Measurements from ENCODE around the gene EEF2K. TPM values are rescaled to one million over a fixed set of nuclear protein-coding genes. Genes with fewer than 3 reads are reported as not detected.

Gene EEF2K
- total RNA-seq, 3 donors from 2014 or later: 38.6 to 60.8 (median 39.7) TPM

DNA sequence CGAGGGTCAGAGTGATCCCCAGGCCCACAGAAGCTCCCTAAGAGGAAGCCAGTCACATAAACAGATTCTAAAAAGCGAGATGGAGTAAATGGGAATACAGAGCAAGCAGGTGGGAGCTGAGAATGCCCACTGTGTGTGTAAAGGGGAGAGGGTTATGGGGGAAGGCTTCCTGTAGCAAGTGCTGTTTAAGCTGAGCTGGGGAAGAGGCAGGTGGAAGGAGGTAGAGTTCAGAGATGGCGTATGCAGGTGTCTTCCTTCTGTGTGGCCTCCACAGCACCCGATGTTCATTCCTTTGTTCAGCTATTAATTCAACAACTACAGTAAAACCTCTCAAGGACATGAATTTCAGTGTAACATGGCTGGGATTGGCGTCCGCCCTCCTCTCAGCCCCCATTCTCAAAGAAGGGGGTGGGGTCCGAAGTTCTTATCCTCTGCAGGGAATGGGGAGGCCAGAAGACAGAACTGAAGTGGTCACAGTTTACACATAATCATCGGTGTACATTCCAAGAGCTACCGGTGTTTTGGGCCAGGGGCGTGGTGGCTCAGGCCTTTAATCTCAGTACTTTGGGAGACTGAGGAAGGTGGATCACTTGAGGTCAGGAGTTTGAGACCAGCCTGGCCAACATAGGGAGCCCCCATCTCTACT, 1.8 kb downstream of the EEF2K start:
- intact Hi-C loops (cut with DNase I, micrococcal nuclease): no loop called here
- H3K4me3 ChIP-seq: no peak overlapping the region
- no peaks in the 10 kb centered on the region for H3K9me3 ChIP-seq
- peaks cover 23% of the 10 kb centered on the region for H3K4me1 ChIP-seq (ENCODE audit: low read depth)
- no peak for ATAC-seq
- H3K36me3 ChIP-seq (ENCODE audit: low read depth): no peaks in the 10 kb centered on the region
- TF ChIP-seq CTCF (IDR thresholded peaks at IDR 0.05): no peak
- no peak for DNase-seq

- H3K9me3 ChIP-seq: no peaks in the 10 kb centered on the region
- no peak for DNase-seq
- no peak for ATAC-seq
- no peaks in the 10 kb centered on the region for H3K36me3 ChIP-seq (ENCODE audit: low read depth)
- intact Hi-C loops (cut with DNase I, micrococcal nuclease): no loop called here
- peaks cover 24% of the 10 kb centered on the region for H3K4me1 ChIP-seq (ENCODE audit: low read depth)
- no peak for TF ChIP-seq CTCF (IDR thresholded peaks at IDR 0.05)
- H3K4me3 ChIP-seq: no peak overlapping the region
These were observed 4.2 kb downstream of the EEF2K start for GRCh38 chr16:22210285-22210684.

DNA sequence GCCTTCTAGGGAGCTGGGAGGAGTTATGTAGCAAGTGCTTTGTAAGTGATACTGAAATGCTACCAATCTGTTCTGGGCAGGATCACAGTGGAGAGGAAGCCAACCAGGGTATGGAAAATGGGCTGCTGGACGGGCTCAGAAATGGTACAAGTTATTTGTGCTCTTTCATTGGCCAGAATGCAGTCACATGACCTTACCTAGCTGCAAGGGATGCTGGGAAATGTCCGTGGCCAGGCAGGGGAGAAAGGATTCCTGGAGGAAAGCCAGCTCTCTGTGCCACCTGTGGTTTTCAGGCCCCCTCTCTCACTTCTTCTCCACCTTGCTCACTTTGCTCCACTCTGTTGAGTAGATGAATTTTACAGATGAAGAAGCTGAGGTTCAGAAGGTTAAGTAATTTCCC, 4.8 kb downstream of the EEF2K start:
- no peak for ATAC-seq
- H3K4me1 ChIP-seq (ENCODE audit: low read depth): peaks cover 19% of the 10 kb centered on the region
- intact Hi-C loops (cut with DNase I, micrococcal nuclease): no loop called here
- TF ChIP-seq CTCF (IDR thresholded peaks at IDR 0.05): no peak
- H3K9me3 ChIP-seq: no peaks in the 10 kb centered on the region
- H3K36me3 ChIP-seq (ENCODE audit: low read depth): no peaks in the 10 kb centered on the region
- no peak overlapping the region for H3K4me3 ChIP-seq
- no peak for DNase-seq

GRCh38 chr16:22213236-22213635, 7.2 kb downstream of the EEF2K start:
- no peak for ATAC-seq
- no peak for DNase-seq
- Histone ChIP-seq H3K4me3 (no peak overlapping the region), H3K36me3 (ENCODE audit: low read depth) (no peaks in the 10 kb centered on the region), H3K4me1 (ENCODE audit: low read depth) (peaks cover 12% of the 10 kb centered on the region), H3K9me3 (no peaks in the 10 kb centered on the region)
- intact Hi-C loops (cut with DNase I, micrococcal nuclease): no loop called here
- no peak for TF ChIP-seq CTCF (IDR thresholded peaks at IDR 0.05)

DNA sequence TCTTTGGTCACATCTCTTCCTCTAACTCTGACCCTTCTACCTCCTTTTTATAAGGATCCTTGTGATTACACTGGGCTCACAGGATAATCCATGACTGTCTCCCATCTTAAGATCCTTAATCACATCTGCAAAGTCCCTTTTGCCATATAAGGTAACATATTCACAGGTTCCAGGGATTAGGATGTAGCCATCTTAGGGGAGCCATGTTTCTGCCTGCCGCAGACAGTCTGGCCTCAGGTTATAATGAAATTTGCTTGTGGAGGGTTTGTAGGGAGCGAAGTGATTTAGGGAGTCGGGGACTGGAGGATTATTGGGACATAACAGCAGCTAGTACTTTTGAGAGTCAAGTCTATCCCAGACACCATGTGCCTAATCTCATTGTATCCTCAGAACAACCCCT, 7.7 kb downstream of the EEF2K start:
- peaks cover 12% of the 10 kb centered on the region for H3K4me1 ChIP-seq (ENCODE audit: low read depth)
- H3K36me3 ChIP-seq (ENCODE audit: low read depth): no peaks in the 10 kb centered on the region
- no peak overlapping the region for H3K4me3 ChIP-seq
- TF ChIP-seq CTCF (IDR thresholded peaks at IDR 0.05): no peak
- intact Hi-C loops (cut with DNase I, micrococcal nuclease): no loop called here
- no peak for ATAC-seq
- DNase-seq: no peak
- no peaks in the 10 kb centered on the region for H3K9me3 ChIP-seq

DNA sequence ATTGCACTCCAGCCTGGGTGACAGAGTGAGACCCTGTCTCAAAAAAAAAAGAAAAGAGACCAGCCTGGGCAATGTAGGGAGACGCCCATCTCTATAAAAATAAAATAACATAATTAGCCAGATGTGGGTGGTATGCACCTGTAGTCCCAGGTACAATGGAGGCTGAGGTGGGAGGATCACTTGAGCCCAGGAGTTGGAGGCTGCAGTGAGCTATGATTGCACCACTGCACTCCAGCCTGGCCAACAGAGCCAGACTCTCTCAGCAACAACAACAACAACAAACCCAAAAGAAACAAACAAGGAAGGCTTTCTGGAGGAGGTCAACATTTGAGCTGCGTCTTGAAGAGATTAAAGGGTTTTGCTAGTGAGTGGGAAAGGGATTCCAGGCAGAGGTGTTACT, 8.3 kb downstream of the EEF2K start:
- Histone ChIP-seq H3K36me3 (ENCODE audit: low read depth) (no peaks in the 10 kb centered on the region), H3K4me1 (ENCODE audit: low read depth) (peaks cover 14% of the 10 kb centered on the region)
- intact Hi-C loops (cut with DNase I, micrococcal nuclease): no loop called here

More for the DNA sequence above, 8.3 kb downstream of the EEF2K start:
- H3K4me3 ChIP-seq: no peak overlapping the region
- DNase-seq: no peak
- H3K9me3 ChIP-seq: no peaks in the 10 kb centered on the region
- TF ChIP-seq CTCF (IDR thresholded peaks at IDR 0.05): no peak
- no peak for ATAC-seq

Measured in mucosa of descending colon (tissue), 3 donors.